IMR-90 (cell line): Measurements from ENCODE around the gene PTPN3. TPM values are rescaled to one million over a fixed set of nuclear protein-coding genes. Genes with fewer than 3 reads are reported as not detected.
A peak's percentile ranks its signal among the peaks of the same experiment; 100 is the strongest.

Experiments used
- ATAC-seq: fragments of 200-7000 bp; cut with Tn5 transposase; 2 replicates; pipeline ENCODE4 v1.9.1; 2020; ENCODE audit warnings: low read depth, mild to moderate bottlenecking, moderate library complexity
- BruUV-seq: library from RNA; stranded (reverse); fragments of 400-500 nt; replicated peaks from 2 replicates; lab custom pipeline; 2021; lab: Mats Ljungman, UMichigan
- CTCF ChIA-PET: fragments of 300-600 bp; formaldehyde crosslinking; extraction: SDS; loops from one replicate; lab custom pipeline; 2021; ENCODE audit warnings: antibody characterized with exemption; lab: Yijun Ruan, JAX
- POLR2A ChIA-PET: fragments of 300-600 bp; sonication (Branson Sonifier 250); formaldehyde crosslinking; loops from one replicate; lab custom pipeline; 2022; ENCODE audit warnings: antibody characterized with exemption; ENCODE audit not compliant: unreplicated experiment; lab: Charles Lee
- DNase-seq: peaks from one replicate; pipeline ENCODE4 v3.0.0; 2013
- H2AFZ ChIP-seq: replicated peaks from 2 replicates; pipeline ENCODE3; 2013; ENCODE audit warnings: low read length, mild to moderate bottlenecking; ENCODE audit not compliant: poor library complexity
- H2AK5ac ChIP-seq: 2 replicates; pipeline ENCODE4 v1.6.1; 2013; ENCODE audit warnings: low read depth, low read length, inconsistent platforms
- H2AK9ac ChIP-seq: replicated peaks from 2 replicates; pipeline ENCODE3; 2013; ENCODE audit warnings: mild to moderate bottlenecking, low read depth, low read length, moderate library complexity; ENCODE audit not compliant: poor library complexity
- H2BK120ac ChIP-seq: 2 replicates; pipeline ENCODE4 v1.6.1; 2013; ENCODE audit warnings: low read depth, low read length, inconsistent platforms
- H2BK15ac ChIP-seq: 3 replicates; pipeline ENCODE4 v1.6.1; 2013; ENCODE audit warnings: low read depth, low read length, inconsistent platforms
- H2BK20ac ChIP-seq: 2 replicates; pipeline ENCODE4 v1.6.1; 2013; ENCODE audit warnings: low read depth, mild to moderate bottlenecking, inconsistent platforms, low read length, moderate library complexity
- H2BK5ac ChIP-seq: 2 replicates; pipeline ENCODE4 v1.6.1; 2013; ENCODE audit warnings: mild to moderate bottlenecking, low read depth, low read length, inconsistent platforms; ENCODE audit not compliant: poor library complexity, severe bottlenecking
- H3K14ac ChIP-seq: replicated peaks from 2 replicates; pipeline ENCODE4 v1.6.1; 2013; ENCODE audit warnings: low read depth, low read length, inconsistent platforms
- H3K18ac ChIP-seq: 2 replicates; pipeline ENCODE4 v1.6.1; 2013; ENCODE audit warnings: low read depth, low read length, control low read depth
- H3K23ac ChIP-seq: 2 replicates; pipeline ENCODE4 v1.6.1; 2013; ENCODE audit warnings: low read depth, low read length, inconsistent platforms
- H3K27ac ChIP-seq: 2 replicates; pipeline ENCODE4 v1.5.1; 2013; ENCODE audit warnings: mild to moderate bottlenecking, control low read depth, low read length; ENCODE audit not compliant: insufficient read depth
- H3K27me3 ChIP-seq: 2 replicates; pipeline ENCODE4 v1.6.1; 2013; ENCODE audit warnings: low read length; ENCODE audit not compliant: control insufficient read depth, insufficient read depth
- H3K36me3 ChIP-seq: 2 replicates; pipeline ENCODE4 v1.6.1; 2013; ENCODE audit warnings: low read length, mixed read lengths; ENCODE audit not compliant: control insufficient read depth, insufficient read depth
- H3K4ac ChIP-seq: 2 replicates; pipeline ENCODE4 v1.6.1; 2013; ENCODE audit warnings: low read depth, low read length, inconsistent platforms
- H3K4me1 ChIP-seq: 2 replicates; pipeline ENCODE4 v1.6.1; 2013; ENCODE audit warnings: low read length, mixed read lengths; ENCODE audit not compliant: control insufficient read depth, insufficient read depth
- H3K4me2 ChIP-seq: 2 replicates; pipeline ENCODE4 v1.6.1; 2013; ENCODE audit warnings: low read depth, mild to moderate bottlenecking, control low read depth, low read length, moderate library complexity
- H3K4me3 ChIP-seq: 2 replicates; pipeline ENCODE4 v1.5.1; 2013; ENCODE audit warnings: low read depth, mild to moderate bottlenecking, control low read depth, low read length, moderate library complexity; ENCODE audit not compliant: insufficient read depth
- H3K56ac ChIP-seq: 2 replicates; pipeline ENCODE4 v1.6.1; 2013; ENCODE audit warnings: low read length, inconsistent platforms; ENCODE audit not compliant: insufficient read depth; ENCODE audit errors: extremely low read depth
- H3K79me1 ChIP-seq, 2 experiments: 2 replicates each; pipeline ENCODE4 v1.6.1; 2013; ENCODE audit warnings: low read length in 2 of 2, inconsistent platforms in 1 of 2, low read depth in 1 of 2
- H3K9ac ChIP-seq: 2 replicates; pipeline ENCODE4 v1.6.1; 2013; ENCODE audit warnings: low read depth, low read length, control low read depth
- H3K9me1 ChIP-seq: 2 replicates; pipeline ENCODE4 v1.6.1; 2013; ENCODE audit warnings: low read length, inconsistent platforms; ENCODE audit not compliant: insufficient read depth
- H3K9me3 ChIP-seq: 2 replicates; pipeline ENCODE4 v1.6.1; 2013; ENCODE audit warnings: low read length; ENCODE audit not compliant: control insufficient read depth, insufficient read depth
- H4K20me1 ChIP-seq: 2 replicates; pipeline ENCODE4 v1.6.1; 2013; ENCODE audit warnings: low read length, inconsistent platforms; ENCODE audit not compliant: insufficient read depth
- H4K5ac ChIP-seq: 2 replicates; pipeline ENCODE4 v1.6.1; 2013; ENCODE audit warnings: mild to moderate bottlenecking, low read depth, low read length, control low read depth
- H4K8ac ChIP-seq, 2 experiments: 2 replicates each; pipeline ENCODE4 v1.6.1; 2013; ENCODE audit warnings: low read depth in 2 of 2, low read length in 2 of 2, control low read depth in 1 of 2, inconsistent platforms in 1 of 2
- H4K91ac ChIP-seq: 2 replicates; pipeline ENCODE4 v1.6.1; 2013; ENCODE audit warnings: low read depth, low read length, inconsistent platforms; ENCODE audit not compliant: insufficient read depth
- CHD1 ChIP-seq: IDR thresholded peaks from 2 replicates; pipeline ENCODE4 v1.6.1; 2012; ENCODE audit warnings: low read depth, low read length, improper control_type of control experiment
- CTCF ChIP-seq: conservative IDR thresholded peaks from 2 replicates; pipeline ENCODE4 v1.5.1; 2012; ENCODE audit warnings: mild to moderate bottlenecking, low read depth, low read length, improper control_type of control experiment
- ELK1 ChIP-seq: fragments of 150-350 bp; IDR thresholded peaks from 2 replicates; pipeline ENCODE4 v1.6.1; 2016; ENCODE audit warnings: low read depth, mild to moderate bottlenecking, low read length, moderate library complexity, borderline replicate concordance
- MAFK ChIP-seq: IDR thresholded peaks from 2 replicates; pipeline ENCODE4 v1.6.1; 2012; ENCODE audit warnings: low read depth, low read length, improper control_type of control experiment
- MXI1 ChIP-seq: IDR thresholded peaks from 2 replicates; pipeline ENCODE4 v1.6.1; 2012; ENCODE audit warnings: low read depth, mild to moderate bottlenecking, low read length, moderate library complexity, borderline replicate concordance
- NFE2L2 ChIP-seq: fragments of 150-350 bp; IDR thresholded peaks from 2 replicates; pipeline ENCODE4 v1.6.1; 2016; ENCODE audit warnings: low read depth, mild to moderate bottlenecking, low read length
- POLR2A ChIP-seq: IDR thresholded peaks from 2 replicates; pipeline ENCODE4 v1.6.1; 2012; ENCODE audit warnings: mild to moderate bottlenecking, low read depth, low read length
- RCOR1 ChIP-seq: IDR thresholded peaks from 2 replicates; pipeline ENCODE4 v1.6.1; 2012; ENCODE audit warnings: mild to moderate bottlenecking, low read length, improper control_type of control experiment; ENCODE audit not compliant: insufficient replicate concordance
- RFX5 ChIP-seq: IDR thresholded peaks from 2 replicates; pipeline ENCODE4 v1.8.0; 2012; ENCODE audit warnings: low read depth, mild to moderate bottlenecking, low read length, moderate library complexity
- SMC3 ChIP-seq: fragments of 150-350 bp; IDR thresholded peaks from 2 replicates; pipeline ENCODE4 v1.6.1; 2016; ENCODE audit warnings: low read depth, mild to moderate bottlenecking, antibody characterized with exemption, low read length, moderate library complexity
- USF2 ChIP-seq: fragments of 150-350 bp; IDR thresholded peaks from 2 replicates; pipeline ENCODE4 v1.6.1; 2017; ENCODE audit warnings: mild to moderate bottlenecking, antibody characterized with exemption, low read length, low read depth
- WGBS, 2 experiments: methylation state at CpG; one replicate each; pipeline versions ENCODE4 v1.1.5 to v1.1.7; 2013; ENCODE audit warnings: missing lambda C conversion rate in 2 of 2; ENCODE audit not compliant: insufficient read length in 1 of 2; ENCODE audit errors: extremely low coverage in 2 of 2; 5-methylcytosine and 5-hydroxymethylcytosine counted together
- dilution Hi-C: fragments of 300-500 bp; cut with HindIII; formaldehyde crosslinking; loops from one replicate; pipeline ENCODE4 v1.14.3; 2018; ENCODE audit warnings: low sequenced_read_pairs; ENCODE audit not compliant: unreplicated experiment
- in situ Hi-C: fragments of 300-500 bp; cut with MboI; formaldehyde crosslinking; loops from 3 replicates; pipeline ENCODE4 v1.14.3; 2019; ENCODE audit warnings: low sequenced_read_pairs, inconsistent platforms, mixed read lengths
- intact Hi-C: fragments of 100-400 bp; cut with micrococcal nuclease; formaldehyde crosslinking; loops from 2 replicates; pipeline ENCODE4 v1.10.0; 2022
- polyA plus RNA-seq, 3 experiments: library from polyadenylated mRNA; depleted of rRNA; stranded (reverse); fragments of >200 nt; gene quantifications; 2 replicates each; pipeline ENCODE4 v1.2.3, GENCODE V29; 2012; ENCODE audit warnings: low replicate concordance in 1 of 3
- total RNA-seq: library from RNA; depleted of rRNA; stranded (reverse); fragments of >200 nt; gene quantifications from 2 replicates; pipeline ENCODE4 v1.2.3, GENCODE V29; 2012

PTPN3 gene
- total and polyA plus RNA-seq, 2 of the 4 experiments (the other 2 are of a cell fraction) = 0.72 to 0.89 TPM

- peak; percentile 56 for TF ChIP-seq SMC3
Observed at GRCh38 chr9:109401169-109401989, 96.7 kb downstream of the PTPN3 start (continued).

- H3K4ac ChIP-seq = no peak overlapping the region
- dilution Hi-C loops (no loop called here), in situ Hi-C loops (no loop called here), intact Hi-C loops (no loop called here)
- DNase-seq (no peak), ATAC-seq (no peak)
- POLR2A ChIA-PET = no interaction called here
- no peak overlapping the region for H3K4me2 ChIP-seq
- no peak overlapping the region for H3K18ac ChIP-seq
- H2AK9ac ChIP-seq = no peak overlapping the region
- H4K8ac ChIP-seq = no peak overlapping the region
- no peaks in the 10 kb centered on the region for H4K20me1 ChIP-seq
- H4K5ac ChIP-seq = no peak overlapping the region
- H2AK5ac ChIP-seq = no peak overlapping the region
- H2BK120ac ChIP-seq = no peak overlapping the region
- H3K27me3 ChIP-seq = no peaks in the 10 kb centered on the region; the same call in 1 of the 2 replicates
- WGBS, 2 experiments = 72% methylated on average over 2 of the region's 6 CpGs; no CpG with 5 or more reads in 1 of the 2 experiments
- CTCF ChIA-PET = interaction anchor here (1.0 kb wide), 1 partner anchor 71 kb away, joined by 3 read pairs; no protein-coding TSS in a partner anchor
- no TSS peak for BruUV-seq
- H3K9me1 ChIP-seq = no peaks in the 10 kb centered on the region; the same call in 1 of the 2 replicates
- H2BK5ac ChIP-seq = no peak overlapping the region
- no peak for TF ChIP-seq NFE2L2
- TF ChIP-seq CTCF = no peak
- TF ChIP-seq MXI1 = no peak
- no peak for TF ChIP-seq SMC3
- TF ChIP-seq CHD1 = no peak
- TF ChIP-seq RCOR1 = no peak
- TF ChIP-seq RFX5 = no peak
- TF ChIP-seq USF2 = no peak
- TF ChIP-seq MAFK = no peak
- no peak for TF ChIP-seq POLR2A
- no peak for TF ChIP-seq ELK1
- no peak overlapping the region for H3K4me3 ChIP-seq
- H4K91ac ChIP-seq = no peak overlapping the region
- H3K79me1 ChIP-seq = no peaks in the 10 kb centered on the region
- no peak overlapping the region for H3K9ac ChIP-seq
- H3K4me1 ChIP-seq = no peaks in the 10 kb centered on the region
- H3K56ac ChIP-seq = no peak overlapping the region
- no peak overlapping the region for H2BK15ac ChIP-seq
- no peak overlapping the region for H3K23ac ChIP-seq
- no peak overlapping the region for H2BK20ac ChIP-seq
- no peaks in the 10 kb centered on the region for H3K36me3 ChIP-seq
- H2AFZ ChIP-seq = no peak overlapping the region
- H3K9me3 ChIP-seq = no peaks in the 10 kb centered on the region
- H3K14ac ChIP-seq = no peak overlapping the region
- H3K27ac ChIP-seq = no peak overlapping the region
Observed at GRCh38 chr9:109399258-109399767, 98.8 kb downstream of the PTPN3 start.
